GM21360 (cell line): Measurements from ENCODE around the gene PFAS.
"Not testable (repeated sequence)": the region's sequence is repeated elsewhere in the genome, so short reads cannot be mapped to it uniquely, and the experiment has no call there.

Source experiments
- ATAC-seq: cut with Tn5 transposase; IDR thresholded peaks from one replicate; pipeline ENCODE4 v1.9.1; 2021; ENCODE audit warnings: mild to moderate bottlenecking, moderate library complexity; ENCODE audit not compliant: unreplicated experiment

Gene PFAS

DNA sequence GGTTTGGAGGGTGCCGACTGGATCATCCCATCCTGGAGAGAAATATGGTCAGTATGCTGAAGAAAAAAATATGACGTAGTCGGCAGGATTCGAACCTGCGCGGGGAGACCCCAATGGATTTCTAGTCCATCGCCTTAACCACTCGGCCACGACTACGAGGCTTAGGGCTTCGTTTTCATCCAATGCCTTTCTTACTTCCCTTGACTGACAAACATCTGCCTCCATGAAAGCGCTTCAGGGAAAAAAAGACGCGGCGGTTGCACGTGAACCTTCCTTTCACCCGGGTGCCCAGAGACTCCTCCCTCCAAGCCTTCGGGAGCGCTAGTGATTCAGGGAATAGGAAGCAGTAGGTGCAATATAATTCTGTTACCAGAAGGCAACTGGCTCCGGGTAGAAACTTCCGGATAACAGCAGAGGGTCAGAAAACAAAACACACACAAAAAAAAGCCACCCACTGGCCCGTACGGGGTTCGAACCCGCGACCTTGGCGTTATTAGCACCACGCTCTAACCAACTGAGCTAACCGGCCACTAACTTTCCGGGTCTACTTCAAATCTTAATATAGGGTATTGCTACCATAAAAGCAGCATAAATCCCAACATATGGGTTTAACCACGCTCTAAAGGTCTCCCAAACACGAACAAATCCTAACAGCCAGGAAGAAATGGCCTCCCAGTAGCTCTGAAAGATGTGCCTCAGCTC, 22.4 kb upstream of the PFAS start:
- no peak for ATAC-seq

DNA sequence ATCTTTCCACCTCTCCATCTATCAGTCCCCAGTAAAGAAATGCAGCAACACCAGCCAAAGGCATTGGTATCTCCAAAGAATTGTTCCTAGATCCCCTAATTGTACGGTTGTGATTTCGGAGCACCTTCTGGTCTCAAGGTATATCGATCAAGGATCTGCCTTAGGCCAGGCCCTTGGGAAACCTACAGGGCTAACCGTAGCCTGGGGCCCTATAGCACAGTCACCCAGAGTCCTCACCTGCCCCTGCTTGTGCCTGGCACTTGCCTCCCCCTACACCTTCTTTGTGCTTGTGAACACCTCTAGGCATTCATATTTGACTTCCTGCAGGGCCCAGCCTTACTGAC, 21.9 kb upstream of the PFAS start:
- ATAC-seq, result no peak

DNA sequence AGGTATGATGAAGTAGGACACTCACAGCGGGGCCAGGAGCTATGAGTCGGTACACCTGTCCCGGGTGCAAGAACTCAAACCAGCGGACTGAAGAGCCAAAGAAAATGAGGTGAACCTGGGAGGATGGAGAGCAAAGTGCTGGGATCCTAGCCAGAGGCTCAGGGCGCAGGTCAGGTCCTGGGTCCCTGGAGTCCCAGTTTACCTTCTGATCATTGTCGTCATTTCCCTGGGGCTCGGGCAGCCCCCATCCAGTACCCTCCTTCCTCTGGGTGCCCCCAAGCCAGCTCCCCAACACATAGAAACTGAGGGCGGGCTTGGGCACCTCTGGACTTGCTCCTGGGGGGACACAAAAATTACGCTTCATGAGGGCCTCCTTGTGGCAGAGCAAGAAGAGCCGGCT, 17.4 kb upstream of the PFAS start:
- ATAC-seq, result no peak

DNA sequence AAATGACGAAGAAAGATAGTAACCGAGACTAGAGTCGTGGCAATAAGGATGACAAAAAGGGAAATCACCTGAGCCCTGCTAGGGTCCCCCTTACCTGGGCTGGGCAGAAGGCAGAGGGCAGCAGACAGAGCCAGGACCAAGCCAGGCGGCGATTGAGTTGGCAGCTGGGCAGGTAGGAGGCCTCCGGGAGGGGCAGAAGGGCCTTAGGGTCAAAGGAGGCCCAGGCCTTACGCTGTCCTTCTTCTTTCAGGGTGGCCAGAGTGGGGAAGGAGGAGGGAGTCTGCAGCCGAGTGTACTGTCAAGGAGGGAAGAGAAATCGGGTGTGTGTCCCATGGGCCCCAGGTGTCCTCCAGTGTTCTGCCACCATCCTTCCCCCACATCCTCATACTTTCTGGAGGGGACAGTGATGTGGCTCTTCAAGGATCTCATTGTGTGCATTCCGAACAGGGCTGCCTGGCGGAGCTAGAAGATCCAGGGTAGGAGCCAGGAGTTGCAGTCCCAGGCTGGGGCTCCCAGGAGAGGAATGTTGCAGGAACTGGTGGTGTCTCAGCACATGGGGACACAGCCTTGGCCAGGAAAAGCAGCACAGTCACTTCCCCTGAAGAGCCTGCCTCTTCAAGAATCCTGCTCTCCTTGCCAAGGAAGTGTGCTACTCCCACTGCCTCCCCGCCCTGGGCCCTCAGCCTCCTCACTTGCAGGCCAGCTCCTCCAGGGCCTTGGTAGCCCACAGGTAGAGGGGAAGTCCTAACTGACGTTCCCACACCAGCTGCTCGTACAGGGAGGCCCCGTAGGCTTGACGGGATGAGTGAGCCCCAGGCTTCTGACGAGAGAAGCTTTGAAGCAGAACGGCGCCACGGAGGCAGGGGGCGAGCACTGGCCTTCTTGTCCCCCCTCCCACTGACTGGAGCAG, 14.5 kb upstream of the PFAS start:
- ATAC-seq, result no peak

DNA sequence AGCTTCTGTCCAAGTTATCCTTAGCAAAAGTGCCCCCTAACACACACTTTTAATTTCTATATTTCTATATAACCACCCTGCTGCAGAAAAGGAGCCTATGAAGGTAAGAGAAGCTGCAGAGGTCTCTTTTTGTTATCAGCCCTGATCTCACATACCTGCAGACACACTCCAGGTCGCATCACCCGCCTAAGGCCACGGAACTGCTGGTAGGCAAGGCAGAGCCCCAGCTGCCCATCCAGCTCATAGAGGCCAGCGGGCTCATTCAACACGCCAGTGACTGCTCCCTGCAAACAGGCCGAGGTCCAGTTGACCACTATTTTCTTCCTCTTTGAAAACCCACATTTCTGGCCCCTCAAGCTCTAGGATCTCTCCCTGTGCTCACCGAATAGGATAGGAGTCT, 13.4 kb upstream of the PFAS start:
- no peak for ATAC-seq

DNA sequence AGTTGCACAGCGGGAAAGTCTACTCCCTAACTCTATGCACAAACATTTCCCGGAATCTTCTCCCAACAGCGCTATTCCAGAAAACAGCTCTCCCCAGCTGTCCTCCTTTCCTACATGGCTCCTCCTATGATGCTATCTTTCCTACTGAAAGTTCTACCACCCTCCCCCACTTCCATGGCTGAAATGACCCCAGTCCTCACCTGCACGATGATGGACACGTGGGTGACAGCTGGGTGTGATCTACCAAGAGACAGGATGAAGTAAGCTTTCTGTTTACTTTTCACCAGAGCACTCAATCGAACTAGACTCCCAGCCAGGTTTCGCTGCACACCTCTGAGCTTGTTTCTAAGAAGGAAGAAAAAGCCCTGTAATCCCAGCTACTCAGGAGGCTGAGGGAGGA, 11.9 kb upstream of the PFAS start:
- ATAC-seq, result no peak

DNA sequence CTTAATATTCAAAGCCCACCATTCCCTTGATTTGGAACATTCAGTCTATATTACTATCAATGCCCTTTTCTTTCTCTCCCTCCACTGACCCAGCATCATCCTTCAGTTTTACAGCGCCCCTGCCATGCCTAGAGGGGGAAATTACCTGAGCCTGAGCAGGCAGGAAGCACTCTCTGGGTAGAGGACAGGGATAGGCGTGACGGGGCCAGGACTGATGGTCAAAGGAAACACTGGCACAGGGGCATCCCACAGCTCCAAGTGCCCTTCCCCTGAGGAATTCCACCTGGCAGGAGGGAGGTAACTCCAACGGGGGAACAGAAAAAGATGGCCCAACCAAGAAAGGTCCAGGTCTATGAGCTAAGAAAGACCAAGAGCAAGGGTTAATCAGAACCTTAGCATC, 11.2 kb upstream of the PFAS start:
- ATAC-seq, result no peak

DNA sequence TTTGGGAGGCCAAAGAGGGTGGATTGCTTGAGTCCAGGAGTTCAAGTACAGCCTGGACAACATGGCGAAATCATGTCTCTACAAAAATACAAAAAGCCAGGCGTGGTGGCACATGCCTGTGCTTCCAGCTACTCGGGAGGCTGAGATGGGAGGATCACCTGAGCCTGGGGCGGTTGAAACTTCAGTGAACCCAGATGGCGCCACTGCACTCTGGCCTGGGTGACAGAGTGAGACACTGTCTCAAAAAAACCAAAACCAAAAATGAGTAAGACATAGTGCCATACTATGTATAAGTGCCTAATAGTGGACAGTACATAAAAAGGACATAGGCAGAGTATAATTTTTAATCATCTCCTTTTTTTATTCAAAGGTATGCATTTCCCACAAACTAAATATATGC, 5.3 kb upstream of the PFAS start:
- ATAC-seq, result no peak

DNA sequence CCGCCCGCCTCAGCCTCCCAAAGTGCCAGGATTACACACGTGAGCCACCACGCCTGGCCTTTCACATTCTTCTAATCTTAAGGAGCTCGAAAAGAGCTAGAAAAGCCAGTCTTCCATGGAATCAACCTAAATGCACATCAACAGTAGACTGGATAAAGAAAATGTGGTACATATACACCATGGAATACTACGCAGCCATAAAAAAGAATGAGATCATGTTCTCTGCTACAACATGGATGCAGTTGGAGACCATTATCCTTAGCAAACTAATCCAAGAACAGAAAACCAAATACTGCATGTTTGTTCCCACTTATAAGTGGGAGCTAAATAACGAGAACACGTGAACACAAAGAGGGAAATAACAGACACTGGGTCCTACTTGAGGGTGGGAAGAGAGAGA, 4.3 kb upstream of the PFAS start:
- ATAC-seq, result no peak

DNA sequence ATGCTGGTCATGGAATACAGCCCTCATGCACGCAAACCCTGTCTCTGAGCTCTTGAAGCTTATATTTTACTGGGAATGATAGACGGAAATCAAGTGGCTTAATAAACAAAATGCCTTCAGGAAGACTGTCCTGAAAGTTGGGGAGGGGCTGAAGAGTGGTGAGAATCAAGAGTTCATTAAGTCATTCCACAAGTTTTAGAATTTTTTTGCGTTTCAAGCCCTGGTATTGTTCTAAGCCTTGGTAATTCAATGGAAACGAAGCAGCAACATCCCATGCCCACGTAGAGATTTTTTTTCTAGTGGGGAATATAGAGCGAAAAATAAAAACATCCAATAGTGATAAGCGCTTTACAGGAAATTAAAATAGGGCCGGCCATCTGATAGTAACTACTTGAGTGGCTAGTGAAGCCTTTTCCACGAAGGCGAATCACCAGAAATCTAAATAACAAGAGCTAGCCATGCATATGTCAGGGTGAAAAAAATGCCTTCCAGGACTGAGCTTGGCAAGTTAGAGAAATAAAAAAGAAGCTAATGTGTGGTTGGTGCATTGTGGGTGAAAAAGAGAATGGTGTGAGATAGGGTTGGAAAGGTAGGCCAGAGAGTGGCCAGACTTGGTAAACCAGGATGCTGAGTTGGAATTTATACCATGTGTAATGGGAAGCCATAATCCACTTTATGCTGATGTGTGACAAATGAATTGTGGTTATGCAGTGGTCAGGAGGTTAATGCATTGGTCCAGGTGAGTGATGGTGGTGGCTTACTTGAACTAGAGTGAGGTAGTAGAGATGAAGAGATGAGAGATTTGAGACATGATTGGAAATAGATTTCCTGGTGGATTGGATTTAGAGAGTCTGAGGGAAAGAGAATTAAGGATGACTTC, 772 bp downstream of the PFAS start:
- ATAC-seq, result no peak

DNA sequence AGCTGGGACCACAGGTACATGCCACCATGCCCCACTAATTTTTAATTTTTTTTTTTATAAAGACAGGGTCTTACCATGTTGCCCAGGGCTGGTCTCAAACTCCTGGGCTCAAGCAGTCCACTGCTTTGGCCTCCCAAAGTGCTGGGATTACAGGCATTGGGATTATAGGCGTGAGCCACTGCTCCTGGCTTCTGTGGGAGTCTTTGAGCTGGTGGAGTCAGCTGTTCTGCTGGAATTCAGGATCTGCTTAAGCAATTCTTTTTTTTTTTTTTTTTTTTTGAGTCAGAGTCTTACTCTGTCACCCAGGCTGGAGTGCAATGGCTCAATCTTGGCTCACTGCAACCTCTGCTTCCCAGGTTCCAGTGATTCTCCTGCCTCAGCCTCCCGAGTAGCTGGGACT, 2.3 kb downstream of the PFAS start:
- ATAC-seq, result not testable (repeated sequence)

DNA sequence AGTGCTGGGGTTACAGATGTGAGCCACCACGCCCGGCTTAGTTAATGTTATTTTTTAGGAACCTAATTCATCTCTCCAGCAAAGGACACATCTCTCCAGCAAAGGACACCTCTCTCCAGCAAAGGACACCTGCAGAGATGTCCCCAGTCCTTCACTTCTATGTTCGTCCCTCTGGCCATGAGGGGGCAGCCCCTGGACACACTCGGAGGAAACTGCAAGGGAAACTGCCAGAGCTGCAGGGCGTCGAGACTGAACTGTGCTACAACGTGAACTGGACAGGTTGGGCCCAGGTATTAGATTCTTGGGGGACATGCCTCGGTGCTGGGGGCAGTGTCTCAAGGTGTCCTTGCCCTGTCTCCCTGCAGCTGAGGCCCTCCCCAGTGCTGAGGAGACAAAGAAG, 4.7 kb downstream of the PFAS start:
- no peak for ATAC-seq

DNA sequence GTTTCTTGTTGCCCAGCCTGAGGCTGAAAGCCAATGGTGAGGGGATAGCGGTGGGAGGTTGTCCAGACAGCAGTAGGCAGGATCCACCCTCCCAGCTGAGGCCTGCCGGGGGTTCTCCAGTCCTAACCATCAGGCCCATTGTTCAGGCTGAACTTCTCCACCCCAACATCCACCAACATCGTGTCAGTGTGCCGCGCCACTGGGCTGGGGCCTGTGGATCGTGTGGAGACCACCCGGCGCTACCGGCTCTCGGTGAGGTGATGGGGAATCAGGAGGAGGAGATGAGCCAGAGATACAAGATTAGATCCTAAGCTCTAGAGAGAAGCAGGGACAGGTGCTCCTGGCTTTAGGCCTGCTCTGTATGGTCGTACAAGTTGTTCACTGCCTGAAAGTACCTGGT, 5.8 kb downstream of the PFAS start:
- no peak for ATAC-seq

DNA sequence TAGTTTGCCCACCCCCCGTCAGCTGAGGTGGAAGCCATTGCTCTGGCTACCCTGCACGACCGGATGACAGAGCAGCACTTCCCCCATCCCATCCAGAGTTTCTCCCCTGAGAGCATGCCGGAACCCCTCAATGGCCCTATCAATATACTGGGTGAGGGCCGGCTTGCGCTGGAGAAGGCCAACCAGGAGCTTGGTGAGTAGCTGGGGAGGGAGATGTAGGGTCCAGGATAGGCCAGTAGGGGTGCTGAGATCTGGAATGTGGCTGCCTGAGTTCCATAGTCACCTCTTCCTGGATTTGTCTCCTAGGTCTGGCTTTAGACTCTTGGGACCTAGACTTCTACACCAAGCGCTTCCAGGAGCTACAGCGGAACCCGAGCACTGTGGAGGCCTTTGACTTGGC, 6.4 kb downstream of the PFAS start:
- no peak for ATAC-seq

DNA sequence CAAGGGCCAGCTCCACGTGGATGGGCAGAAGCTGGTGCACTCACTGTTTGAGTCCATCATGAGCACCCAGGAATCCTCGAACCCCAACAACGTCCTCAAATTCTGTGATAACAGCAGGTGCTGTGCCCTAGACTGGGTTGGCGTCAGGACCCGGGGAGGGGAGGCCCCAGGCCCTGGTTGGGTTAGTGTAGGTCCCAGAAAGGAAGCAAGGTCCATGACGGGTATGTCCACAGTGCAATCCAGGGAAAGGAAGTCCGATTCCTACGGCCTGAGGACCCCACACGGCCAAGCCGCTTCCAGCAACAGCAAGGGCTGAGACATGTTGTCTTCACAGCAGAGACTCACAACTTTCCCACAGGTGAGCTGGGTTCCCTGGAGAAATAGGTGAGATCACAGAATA, 7.2 kb downstream of the PFAS start:
- no peak for ATAC-seq

DNA sequence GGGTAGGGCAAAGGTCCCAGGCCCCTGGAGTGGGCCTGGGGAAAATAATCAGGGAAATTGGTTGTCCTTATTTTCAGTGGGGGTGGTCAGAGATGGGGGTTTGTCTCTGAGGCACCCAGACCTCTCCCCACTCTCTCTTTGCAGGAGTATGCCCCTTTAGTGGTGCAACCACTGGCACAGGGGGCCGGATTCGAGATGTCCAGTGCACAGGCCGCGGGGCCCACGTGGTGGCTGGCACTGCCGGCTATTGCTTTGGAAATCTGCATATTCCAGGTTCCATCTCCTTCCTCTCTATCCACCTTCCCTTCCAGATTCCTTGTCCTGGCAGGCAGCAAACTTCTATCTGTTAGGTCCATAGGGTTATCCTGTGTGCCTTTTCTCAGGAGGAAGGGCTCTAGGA, 7.6 kb downstream of the PFAS start:
- no peak for ATAC-seq

DNA sequence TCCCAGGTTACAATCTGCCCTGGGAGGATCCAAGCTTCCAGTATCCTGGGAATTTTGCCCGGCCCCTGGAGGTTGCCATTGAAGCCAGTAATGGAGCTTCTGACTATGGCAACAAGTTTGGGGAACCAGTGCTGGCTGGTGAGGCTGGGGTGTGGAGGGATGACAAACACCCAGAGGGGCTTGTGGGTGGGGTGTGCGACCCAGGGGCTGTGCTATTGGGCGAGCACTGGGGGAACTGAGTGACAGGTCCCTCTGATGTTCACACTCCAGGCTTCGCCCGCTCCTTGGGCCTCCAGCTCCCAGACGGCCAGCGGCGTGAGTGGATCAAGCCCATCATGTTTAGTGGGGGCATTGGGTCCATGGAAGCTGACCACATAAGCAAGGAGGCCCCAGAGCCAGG, 8.7 kb downstream of the PFAS start:
- no peak for ATAC-seq

DNA sequence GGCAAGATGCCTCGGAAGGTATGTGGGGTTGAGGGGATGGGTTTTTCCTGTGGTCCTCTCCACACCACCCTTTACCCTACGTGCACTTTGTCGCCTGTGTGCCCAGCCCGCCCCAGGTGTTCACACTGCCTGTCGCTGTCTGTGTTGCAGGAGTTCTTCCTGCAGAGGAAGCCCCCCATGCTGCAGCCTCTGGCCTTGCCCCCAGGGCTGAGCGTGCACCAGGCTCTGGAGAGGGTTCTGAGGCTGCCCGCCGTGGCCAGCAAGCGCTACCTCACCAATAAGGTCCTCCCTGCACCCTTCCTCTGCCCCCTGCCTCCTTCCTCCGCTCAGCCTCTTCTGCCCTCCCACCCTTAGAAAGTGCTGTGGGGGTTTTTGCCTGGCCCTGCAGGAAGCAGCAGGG, 15.2 kb downstream of the PFAS start:
- ATAC-seq, result no peak

DNA sequence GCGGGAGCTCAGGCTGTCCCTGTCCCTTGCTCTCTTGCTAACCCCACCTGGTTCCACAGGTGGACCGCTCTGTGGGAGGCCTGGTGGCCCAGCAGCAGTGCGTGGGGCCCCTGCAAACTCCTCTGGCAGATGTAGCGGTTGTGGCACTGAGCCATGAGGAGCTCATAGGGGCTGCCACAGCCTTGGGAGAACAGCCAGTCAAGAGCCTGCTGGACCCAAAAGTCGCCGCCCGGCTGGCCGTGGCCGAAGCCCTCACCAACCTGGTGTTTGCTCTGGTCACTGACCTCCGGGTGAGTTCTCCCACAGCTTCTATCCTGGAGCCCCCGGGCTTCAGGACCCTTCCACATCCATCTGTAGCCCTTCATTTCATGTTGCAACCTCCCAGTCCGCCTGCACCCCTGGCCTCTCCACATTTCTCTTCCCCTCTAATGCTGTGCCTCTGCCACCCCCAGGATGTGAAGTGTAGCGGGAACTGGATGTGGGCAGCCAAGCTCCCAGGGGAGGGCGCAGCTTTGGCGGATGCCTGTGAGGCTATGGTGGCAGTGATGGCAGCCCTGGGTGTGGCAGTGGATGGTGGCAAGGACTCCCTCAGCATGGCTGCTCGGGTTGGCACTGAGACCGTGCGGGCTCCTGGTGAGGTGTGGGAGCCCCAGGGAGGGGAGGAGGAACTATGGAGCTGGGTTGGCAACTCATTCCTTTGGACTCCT, 15.9 kb downstream of the PFAS start:
- no peak for ATAC-seq

DNA sequence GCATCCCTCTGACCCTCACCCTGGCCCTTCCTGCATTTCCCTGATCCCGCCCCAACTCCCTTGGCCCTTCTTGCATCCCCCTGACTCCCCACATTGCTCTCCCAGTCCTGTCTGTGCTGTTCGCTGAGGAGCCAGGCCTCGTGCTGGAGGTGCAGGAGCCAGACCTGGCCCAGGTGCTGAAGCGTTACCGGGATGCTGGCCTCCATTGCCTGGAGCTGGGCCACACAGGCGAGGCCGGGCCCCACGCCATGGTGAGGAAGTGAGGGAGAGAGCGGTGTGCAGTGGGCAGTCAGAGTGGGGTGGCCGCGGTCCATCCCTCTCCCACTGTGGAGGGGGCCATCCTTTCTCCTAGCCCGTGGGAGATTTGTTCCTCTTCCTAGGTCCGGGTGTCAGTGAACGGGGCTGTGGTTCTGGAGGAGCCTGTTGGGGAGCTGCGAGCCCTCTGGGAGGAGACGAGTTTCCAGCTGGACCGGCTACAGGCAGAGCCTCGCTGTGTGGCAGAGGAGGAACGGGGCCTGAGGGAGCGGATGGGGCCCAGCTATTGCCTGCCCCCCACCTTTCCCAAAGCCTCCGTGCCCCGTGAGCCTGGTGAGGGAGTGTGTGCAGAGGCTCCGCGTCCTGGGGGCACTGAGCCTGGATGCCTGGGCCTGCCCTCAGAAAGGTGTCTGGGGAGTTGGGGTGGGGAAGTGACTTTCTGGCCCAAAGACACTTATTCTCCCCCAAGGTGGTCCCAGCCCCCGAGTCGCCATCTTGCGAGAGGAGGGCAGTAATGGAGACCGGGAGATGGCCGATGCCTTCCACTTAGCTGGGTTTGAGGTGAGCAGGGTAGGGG, 17.8 kb downstream of the PFAS start:
- ATAC-seq, result no peak
